HEK293 (cell line): ENCODE results near the gene TP63.

ENCODE experiments used
- CTCF ChIA-PET: fragments of 350-600 bp; formaldehyde crosslinking; extraction: SDS; loops from one replicate; lab custom pipeline; 2021; ENCODE audit warnings: antibody characterized with exemption; lab: Yijun Ruan, JAX
- POLR2A ChIA-PET: fragments of 300-600 bp; formaldehyde crosslinking; extraction: SDS; loops from one replicate; lab custom pipeline; 2020; ENCODE audit warnings: antibody characterized with exemption, inconsistent platforms; lab: Yijun Ruan, JAX
- H3K27ac ChIP-seq: fragments of 200-500 bp; sonication (Bioruptor generic); 2 replicates; pipeline ENCODE4 v1.5.1; 2014; ENCODE audit warnings: low read depth, low read length, control low read depth, inconsistent platforms; ENCODE audit errors: extremely low read depth
- H3K36me3 ChIP-seq, 2 experiments: fragments of 200-500 bp in 1 of 2; sonication (Bioruptor generic) in 1 of 2; 1 replicate in 1 of 2; 2 replicates in 1 of 2; pipeline ENCODE4 v1.5.1; 2014 to 2017; ENCODE audit warnings: inconsistent platforms in 2 of 2, low read length in 2 of 2; ENCODE audit not compliant: control insufficient read depth in 2 of 2, insufficient read depth in 1 of 2
- H3K4me1 ChIP-seq: fragments of 200-500 bp; sonication (Bioruptor generic); 2 replicates; pipeline ENCODE4 v1.5.1; 2014; ENCODE audit warnings: mild to moderate bottlenecking, low read length, inconsistent platforms; ENCODE audit not compliant: control insufficient read depth, insufficient read depth
- H3K4me3 ChIP-seq: 2 replicates; pipeline ENCODE4 v1.5.1; 2011; ENCODE audit warnings: low read depth, mild to moderate bottlenecking, control low read depth, low read length, moderate library complexity
- H3K9me3 ChIP-seq: fragments of 200-500 bp; sonication (Bioruptor generic); 2 replicates; pipeline ENCODE4 v1.5.1; 2014; ENCODE audit warnings: low read depth, low read length, inconsistent platforms; ENCODE audit not compliant: control insufficient read depth, insufficient read depth
- HOXA7 ChIP-seq: sonication (generic); formaldehyde crosslinking; IDR thresholded peaks from 2 replicates; pipeline ENCODE4 v1.8.1; 2022; ENCODE audit warnings: missing genetic modification reagents, borderline replicate concordance
- KLF7 ChIP-seq: fragments of 450-650 bp; formaldehyde crosslinking; IDR thresholded peaks from 2 replicates; pipeline ENCODE4 v1.5.1; 2016; ENCODE audit warnings: missing biosample characterization, missing genetic modification characterization, borderline replicate concordance
- KLF9 ChIP-seq: fragments of 450-650 bp; formaldehyde crosslinking; IDR thresholded peaks from 2 replicates; pipeline ENCODE4 v1.5.1; 2016; ENCODE audit warnings: missing biosample characterization, missing genetic modification characterization, low read depth
- OSR2 ChIP-seq: fragments of 450-650 bp; formaldehyde crosslinking; IDR thresholded peaks from 2 replicates; pipeline ENCODE4 v1.5.1; 2016; ENCODE audit warnings: missing biosample characterization, missing genetic modification characterization
- PBX3 ChIP-seq: sonication (generic); formaldehyde crosslinking; IDR thresholded peaks from 2 replicates; pipeline ENCODE4 v1.8.1; 2022; ENCODE audit warnings: mild to moderate bottlenecking, moderate library complexity, missing genetic modification reagents
- SALL2 ChIP-seq: fragments of 450-650 bp; formaldehyde crosslinking; IDR thresholded peaks from 2 replicates; pipeline ENCODE4 v1.5.0; 2017; ENCODE audit warnings: missing biosample characterization, mild to moderate bottlenecking, missing genetic modification characterization, borderline replicate concordance
- YY2 ChIP-seq: fragments of 450-650 bp; formaldehyde crosslinking; IDR thresholded peaks from 2 replicates; pipeline ENCODE4 v1.5.1; 2016; ENCODE audit warnings: missing biosample characterization, missing genetic modification characterization
- ZBTB1 ChIP-seq: fragments of 450-650 bp; formaldehyde crosslinking; IDR thresholded peaks from 2 replicates; pipeline ENCODE4 v1.5.1; 2016; ENCODE audit warnings: missing biosample characterization, missing genetic modification characterization
- ZNF157 ChIP-seq: fragments of 450-650 bp; formaldehyde crosslinking; IDR thresholded peaks from 2 replicates; pipeline ENCODE4 v1.5.1; 2016; ENCODE audit warnings: missing biosample characterization, missing genetic modification characterization
- ZNF19 ChIP-seq: fragments of 450-650 bp; formaldehyde crosslinking; IDR thresholded peaks from 2 replicates; pipeline ENCODE4; 2016; ENCODE audit warnings: missing biosample characterization, missing genetic modification characterization, low read depth
- ZNF2 ChIP-seq: fragments of 450-650 bp; formaldehyde crosslinking; IDR thresholded peaks from 2 replicates; pipeline ENCODE4 v1.5.1; 2016; ENCODE audit warnings: missing biosample characterization, missing genetic modification characterization
- ZNF214 ChIP-seq: fragments of 450-650 bp; formaldehyde crosslinking; IDR thresholded peaks from 2 replicates; pipeline ENCODE4 v1.5.1; 2017; ENCODE audit warnings: missing biosample characterization, mild to moderate bottlenecking, missing genetic modification characterization, borderline replicate concordance
- ZNF23 ChIP-seq: fragments of 450-650 bp; formaldehyde crosslinking; IDR thresholded peaks from 2 replicates; pipeline ENCODE4 v1.5.1; 2016; ENCODE audit warnings: missing biosample characterization, missing genetic modification characterization, borderline replicate concordance
- ZNF274 ChIP-seq, 2 experiments: fragments of 200-500 bp in 1 of 2; fragments of 450-650 bp in 1 of 2; sonication (Bioruptor generic) in 1 of 2; formaldehyde crosslinking in 1 of 2; IDR thresholded peaks; 2 replicates each; pipeline versions ENCODE4 v1.5.1 to v1.6.1; 2014 to 2016; ENCODE audit warnings: borderline replicate concordance in 1 of 2, inconsistent platforms in 1 of 2, low read length in 1 of 2, missing biosample characterization in 1 of 2, missing genetic modification characterization in 1 of 2
- ZNF423 ChIP-seq: fragments of 450-650 bp; formaldehyde crosslinking; IDR thresholded peaks from 2 replicates; pipeline ENCODE4 v1.5.1; 2016; ENCODE audit warnings: missing biosample characterization, missing genetic modification characterization
- ZNF48 ChIP-seq: fragments of 450-650 bp; formaldehyde crosslinking; IDR thresholded peaks from 2 replicates; pipeline ENCODE4 v1.5.1; 2016; ENCODE audit warnings: missing biosample characterization, missing genetic modification characterization
- ZNF530 ChIP-seq: fragments of 450-650 bp; formaldehyde crosslinking; IDR thresholded peaks from 2 replicates; pipeline ENCODE4 v1.5.1; 2016; ENCODE audit warnings: low read depth, missing biosample characterization, missing genetic modification characterization
- ZNF596 ChIP-seq: fragments of 450-650 bp; IDR thresholded peaks from 2 replicates; pipeline ENCODE4 v1.5.0; 2018; ENCODE audit warnings: missing biosample characterization, mild to moderate bottlenecking, missing genetic modification characterization, moderate library complexity
- ZNF629 ChIP-seq: fragments of 450-650 bp; formaldehyde crosslinking; IDR thresholded peaks from 2 replicates; pipeline ENCODE4 v1.5.1; 2017; ENCODE audit warnings: missing biosample characterization, missing genetic modification characterization
- ZNF658 ChIP-seq: fragments of 450-650 bp; formaldehyde crosslinking; IDR thresholded peaks from 2 replicates; pipeline ENCODE4; 2016; ENCODE audit warnings: missing biosample characterization, missing genetic modification characterization
- ZNF670 ChIP-seq: fragments of 450-650 bp; formaldehyde crosslinking; IDR thresholded peaks from 2 replicates; pipeline ENCODE4 v1.5.1; 2016; ENCODE audit warnings: missing biosample characterization, missing genetic modification characterization, low read depth
- ZNF707 ChIP-seq: fragments of 450-650 bp; formaldehyde crosslinking; IDR thresholded peaks from 2 replicates; pipeline ENCODE4 v1.5.1; 2016; ENCODE audit warnings: missing biosample characterization, missing genetic modification characterization
- ZNF747 ChIP-seq: fragments of 450-650 bp; formaldehyde crosslinking; IDR thresholded peaks from 2 replicates; pipeline ENCODE4 v1.5.1; 2016; ENCODE audit warnings: missing biosample characterization, missing genetic modification characterization
- ZNF777 ChIP-seq: fragments of 450-650 bp; formaldehyde crosslinking; IDR thresholded peaks from 2 replicates; pipeline ENCODE4 v1.5.1; 2017; ENCODE audit warnings: missing biosample characterization, missing genetic modification characterization, borderline replicate concordance
- ZSCAN18 ChIP-seq: fragments of 450-650 bp; formaldehyde crosslinking; IDR thresholded peaks from 2 replicates; pipeline ENCODE4 v1.5.1; 2016; ENCODE audit warnings: missing biosample characterization, missing genetic modification characterization
- ZSCAN5A ChIP-seq: fragments of 450-650 bp; formaldehyde crosslinking; IDR thresholded peaks from 2 replicates; pipeline ENCODE4 v1.5.1; 2016; ENCODE audit warnings: missing biosample characterization, missing genetic modification characterization

The TP63 gene

GRCh38 chr3:189909139-189909538 is 277.9 kb downstream of the TP63 start (continued):
- TF ChIP-seq ZNF596 (tag by site-specific recombination) (no peak), ZNF157 (no peak), ZNF48 (tag by site-specific recombination) (no peak), ZNF274 (IDR thresholded peaks at IDR 0.05; ENCODE audit: low read length) (no peak), ZNF274 (tag by site-specific recombination; IDR thresholded peaks at IDR 0.05; ENCODE audit: borderline replicate concordance) (no peak), ZNF747 (no peak), ZNF214 (tag by site-specific recombination) (no peak), KLF7 (tag by site-specific recombination) (no peak)

GRCh38 chr3:189909573-189909972 is 278.4 kb downstream of the TP63 start:
- TF ChIP-seq HOXA7 (CRISPR knock-in tag) = no peak
- TF ChIP-seq ZNF629 (tag by site-specific recombination) = no peak
- no peak for TF ChIP-seq ZSCAN5A
- no peak for TF ChIP-seq KLF9 (tag by site-specific recombination)
- no peak for TF ChIP-seq ZNF530 (tag by site-specific recombination)
- TF ChIP-seq OSR2 (tag by site-specific recombination) = no peak
- TF ChIP-seq ZNF423 = no peak
- no peak for TF ChIP-seq ZNF48 (tag by site-specific recombination)
- no peak for TF ChIP-seq ZNF19 (tag by site-specific recombination)
- TF ChIP-seq SALL2 = no peak
- no peak for TF ChIP-seq YY2
- TF ChIP-seq PBX3 (CRISPR knock-in tag) = no peak
- no peak for TF ChIP-seq ZNF23 (tag by site-specific recombination)
- TF ChIP-seq ZSCAN18 = no peak
- no peak for TF ChIP-seq ZBTB1
- no peak for TF ChIP-seq ZNF670 (tag by site-specific recombination)
- no peak for TF ChIP-seq ZNF2 (tag by site-specific recombination)
- TF ChIP-seq ZNF707 (tag by site-specific recombination) = no peak
- TF ChIP-seq ZNF658 (tag by site-specific recombination) = no peak
- TF ChIP-seq ZNF777 (tag by site-specific recombination) = no peak
- TF ChIP-seq, all 188 proteins: peak for 0
- Histone ChIP-seq H3K4me3 (no peak overlapping the region), H3K9me3 (no peaks in the 10 kb centered on the region), H3K36me3 (no peaks in the 10 kb centered on the region), H3K27ac (no peak overlapping the region), H3K4me1 (no peaks in the 10 kb centered on the region)
- POLR2A ChIA-PET = no interaction called here
- CTCF ChIA-PET = no interaction called here
